Inferior parietal cortex (tissue), 1 donor: ENCODE data around the gene ARHGAP22.
"Not testable (repeated sequence)": the region's sequence is repeated elsewhere in the genome, so short reads cannot be mapped to it uniquely, and the experiment has no call there.

ENCODE experiments used
- DNase-seq: peaks from one replicate; pipeline ENCODE4 v3.0.0-alpha.2; 2016; ENCODE audit errors: extremely low spot score

Gene ARHGAP22

GRCh38 chr10:48428896-48429295, 176.0 kb downstream of the ARHGAP22 start:
- no peak for DNase-seq

DNA sequence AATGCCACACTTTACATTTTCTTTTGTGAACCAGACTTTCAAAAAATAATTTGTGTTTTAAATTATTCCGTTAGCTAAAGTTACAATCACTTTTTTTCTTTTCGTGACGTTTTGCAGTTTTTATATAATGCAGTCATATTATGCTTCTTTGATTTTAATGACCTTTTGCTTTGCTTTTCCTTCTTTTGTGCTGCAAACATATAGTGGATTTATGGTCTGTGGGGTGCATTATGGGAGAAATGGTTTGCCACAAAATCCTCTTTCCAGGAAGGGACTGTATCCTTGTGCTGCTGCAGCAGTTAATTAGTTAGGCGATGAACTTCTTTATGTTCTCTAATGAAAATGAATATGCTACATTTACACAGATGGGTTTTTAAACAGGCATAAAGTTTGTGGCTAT, 181.0 kb downstream of the ARHGAP22 start:
- no peak for DNase-seq

DNA sequence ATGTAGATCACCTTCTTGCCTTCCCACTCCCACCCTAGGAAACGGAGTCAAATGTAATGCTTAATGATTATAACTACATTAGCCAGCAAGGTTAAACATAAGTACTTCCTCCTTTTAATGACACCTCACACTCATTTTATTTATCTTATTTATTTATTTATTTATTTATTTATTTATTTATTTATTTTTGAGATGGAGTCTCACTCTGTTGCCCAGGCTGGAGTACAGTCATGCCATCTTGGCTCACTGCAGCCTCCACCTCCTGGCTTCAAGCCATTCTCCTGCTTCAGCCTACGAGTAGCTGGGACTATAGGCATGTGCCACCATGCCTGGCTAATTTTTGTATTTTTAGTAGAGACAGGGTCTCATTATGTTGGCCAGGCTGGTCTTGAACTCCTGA, 183.0 kb downstream of the ARHGAP22 start:
- DNase-seq = not testable (repeated sequence)

GRCh38 chr10:48419714-48420113, 185.2 kb downstream of the ARHGAP22 start:
- DNase-seq = no peak

DNA sequence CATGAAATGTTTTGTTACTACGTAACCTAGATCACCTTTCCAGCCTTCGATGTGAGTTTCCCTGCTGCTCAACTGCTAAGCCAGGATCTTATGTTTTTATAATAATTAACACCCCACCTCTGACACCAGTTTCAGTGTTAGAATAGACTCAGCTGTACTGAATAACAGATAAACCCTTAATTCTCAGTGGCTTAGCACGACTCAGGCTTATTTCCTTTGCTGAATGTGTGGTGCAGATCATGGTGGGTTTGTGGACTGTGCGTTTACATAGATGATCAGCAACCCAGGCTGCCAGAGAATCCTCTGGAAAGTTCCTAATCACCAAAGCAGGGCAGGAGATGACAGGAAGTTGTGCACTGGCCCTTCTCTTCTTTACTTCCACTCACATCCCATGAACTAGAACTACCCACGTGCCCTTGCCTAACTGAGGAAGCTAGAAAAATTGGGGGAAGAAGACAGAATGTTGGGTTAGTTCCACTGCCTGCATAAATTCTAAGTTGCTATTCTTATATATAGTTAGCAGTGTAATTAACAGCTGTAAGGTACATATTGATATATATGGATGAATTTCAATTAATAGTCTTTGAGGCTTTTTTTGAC, 186.6 kb downstream of the ARHGAP22 start:
- no peak for DNase-seq

DNA sequence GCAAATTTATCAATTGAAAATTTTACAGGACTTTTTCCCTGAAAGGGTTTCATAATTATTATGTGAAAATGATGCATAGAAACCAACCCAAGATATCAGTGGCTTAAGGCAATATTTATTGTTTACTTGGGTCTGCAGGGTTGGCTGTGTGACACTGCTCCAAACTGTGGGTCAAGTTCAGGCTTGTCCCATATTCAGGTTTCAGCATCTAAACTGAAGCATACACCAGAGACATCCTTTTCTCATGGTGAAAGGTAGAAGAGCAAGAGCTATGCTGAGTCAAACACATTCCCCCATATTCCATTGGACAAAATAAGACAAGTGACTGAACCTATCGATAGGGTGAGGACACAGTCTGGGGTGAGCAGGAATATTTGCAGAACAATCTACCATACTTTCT, 187.5 kb downstream of the ARHGAP22 start:
- DNase-seq = no peak

- DNase-seq = no peak
These were observed 188.2 kb downstream of the ARHGAP22 start for GRCh38 chr10:48416584-48417232.

- no peak for DNase-seq
These were observed 190.1 kb downstream of the ARHGAP22 start for GRCh38 chr10:48414778-48415177.

DNA sequence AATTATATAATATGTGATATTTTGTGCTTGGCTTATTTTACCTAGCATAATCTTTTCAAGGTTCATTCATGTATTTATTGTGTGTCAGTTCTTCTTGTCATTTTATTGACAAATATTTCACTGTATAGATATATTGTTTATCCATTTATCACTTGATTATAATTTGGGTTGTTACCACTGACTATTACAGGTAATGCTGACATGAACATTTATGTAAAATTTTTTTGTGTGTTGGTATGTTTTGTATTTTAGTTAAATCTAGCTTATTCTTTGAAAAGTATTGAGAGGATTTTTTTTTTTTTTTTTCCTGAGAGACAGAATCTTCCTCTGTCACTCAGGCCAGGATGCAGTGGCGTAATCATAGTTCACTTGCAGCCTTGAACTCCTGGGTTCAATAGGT, 190.7 kb downstream of the ARHGAP22 start:
- no peak for DNase-seq

- DNase-seq = no peak
These were observed 191.9 kb downstream of the ARHGAP22 start for GRCh38 chr10:48412933-48413332.

DNA sequence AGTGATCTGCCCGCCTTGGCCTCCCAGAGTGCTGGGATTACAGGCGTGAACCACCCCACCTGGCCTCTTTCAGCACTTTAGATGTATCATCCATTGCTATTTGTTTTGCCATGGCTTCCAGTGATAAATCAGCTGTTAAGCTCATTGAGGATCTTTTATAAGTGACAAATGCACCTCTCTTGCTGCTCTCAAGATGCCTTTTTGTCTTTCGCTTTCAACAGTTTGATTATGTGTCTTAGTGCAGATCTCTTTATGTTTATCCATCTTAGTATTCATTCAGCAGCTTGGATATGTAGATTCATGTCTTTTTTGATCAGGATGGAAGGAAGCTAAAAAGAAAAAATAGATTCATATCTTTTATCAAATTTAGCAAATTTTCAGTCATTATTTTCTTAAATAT, 192.8 kb downstream of the ARHGAP22 start:
- no peak for DNase-seq

DNA sequence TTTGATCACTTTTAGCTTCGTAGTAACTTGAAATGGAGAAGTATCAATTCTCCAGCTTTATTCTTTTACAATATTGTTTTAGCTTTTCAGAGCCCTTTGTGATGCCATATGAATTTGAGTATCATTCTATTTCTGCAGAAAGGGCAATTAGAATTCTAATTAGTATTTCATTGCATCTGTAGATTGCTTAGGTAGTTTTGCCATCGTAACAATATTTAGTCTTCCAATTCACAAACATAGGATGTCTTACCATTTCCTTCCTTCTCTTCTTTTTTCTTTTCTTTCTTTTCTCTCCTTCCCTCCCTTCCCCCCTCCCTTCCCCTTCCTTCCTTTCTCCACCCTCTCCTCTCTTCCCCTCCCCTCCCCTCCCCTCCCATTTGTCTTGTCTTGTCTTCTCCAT, 193.4 kb downstream of the ARHGAP22 start:
- no peak for DNase-seq

DNA sequence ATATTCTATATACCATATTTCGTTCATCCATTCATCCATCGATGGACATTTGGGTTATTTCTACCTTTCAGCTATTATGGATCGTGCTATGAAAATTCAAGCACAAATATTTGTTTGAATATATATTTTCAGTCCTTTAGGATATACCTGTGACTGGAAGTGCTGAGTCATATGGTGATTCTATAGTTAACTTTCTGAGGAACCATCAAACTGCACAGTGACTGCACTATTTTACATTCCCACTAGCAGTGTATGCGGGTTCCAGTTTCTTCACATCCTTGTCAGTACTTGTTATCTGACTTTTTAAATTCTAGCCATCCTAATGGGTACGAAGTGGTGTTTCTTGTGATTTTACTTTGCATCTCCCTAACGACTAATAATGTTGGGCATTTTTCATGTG, 194.4 kb downstream of the ARHGAP22 start:
- no peak for DNase-seq

- no peak for DNase-seq
These were observed 198.2 kb downstream of the ARHGAP22 start for GRCh38 chr10:48406658-48407057.

DNA sequence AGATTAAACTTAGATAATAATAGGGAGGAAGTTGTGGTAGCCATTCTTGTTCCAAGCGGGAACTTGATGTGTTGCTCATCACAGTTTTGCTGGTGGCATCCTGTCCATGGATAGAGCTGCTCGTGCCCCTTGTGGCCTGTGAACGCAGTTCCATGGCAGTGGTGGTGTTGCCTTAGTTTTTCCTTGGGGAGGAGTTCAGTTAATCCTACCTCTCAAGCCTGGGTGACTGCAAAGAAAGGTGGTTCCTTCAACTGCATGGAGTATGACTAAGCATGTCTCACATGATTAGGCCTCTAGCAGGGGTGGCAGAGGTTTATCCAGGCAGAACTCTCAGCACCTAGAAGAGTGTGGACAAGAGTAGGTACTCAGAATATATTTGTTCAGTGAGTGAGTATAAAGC, 198.7 kb downstream of the ARHGAP22 start:
- DNase-seq = no peak

GRCh38 chr10:48404646-48405045, 200.2 kb downstream of the ARHGAP22 start:
- DNase-seq = no peak

DNA sequence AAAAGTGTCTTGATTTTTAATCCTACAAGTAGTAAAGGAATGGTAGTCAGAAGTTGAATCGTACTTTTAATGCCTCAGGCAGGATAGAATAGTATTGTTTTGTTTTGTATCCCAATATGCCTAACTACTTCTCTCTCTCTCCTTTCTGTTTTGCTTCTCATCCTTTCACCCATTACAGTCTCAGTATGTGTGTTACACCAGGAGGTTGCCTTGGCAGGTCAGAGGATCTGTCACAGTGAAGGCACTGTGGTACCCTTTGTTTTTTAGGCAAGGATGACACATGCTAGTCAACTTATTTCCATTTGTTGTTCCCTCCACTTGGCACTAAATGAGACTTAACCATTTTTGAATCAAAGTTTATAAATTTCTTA, 204.0 kb downstream of the ARHGAP22 start:
- DNase-seq = no peak

- no peak for DNase-seq
These were observed 204.6 kb downstream of the ARHGAP22 start for GRCh38 chr10:48400129-48400849.

GRCh38 chr10:48399551-48399950, 205.3 kb downstream of the ARHGAP22 start:
- DNase-seq = no peak

- no peak for DNase-seq
These were observed 205.8 kb downstream of the ARHGAP22 start for GRCh38 chr10:48399056-48399541.

- DNase-seq = no peak
These were observed 206.6 kb downstream of the ARHGAP22 start for GRCh38 chr10:48398261-48398660.
